GM10266 (cell line): ENCODE results near the gene SMLR1.

Experiments
- DNase-seq: peaks from one replicate; pipeline ENCODE4 v3.0.0; 2012; ENCODE audit errors: extremely low spot score
- CTCF ChIP-seq: IDR thresholded peaks from 2 replicates; pipeline ENCODE4 v1.5.1; 2012; ENCODE audit warnings: mild to moderate bottlenecking, low read depth; ENCODE audit not compliant: control insufficient read depth, insufficient read depth; ENCODE audit errors: missing control alignments

Gene SMLR1

GRCh38 chr6:130825772-130826441 is 1.3 kb upstream of the SMLR1 start:
- no peak for DNase-seq
- TF ChIP-seq CTCF, result no peak

- TF ChIP-seq CTCF, result no peak
These were observed 562 bp upstream of the SMLR1 start for GRCh38 chr6:130826442-130827246.

GRCh38 chr6:130829333-130829910 is 2.2 kb downstream of the SMLR1 start:
- TF ChIP-seq CTCF, result no peak
- no peak for DNase-seq

More at GRCh38 chr6:130826442-130827246, 562 bp upstream of the SMLR1 start:
- no peak for DNase-seq

- no peak for TF ChIP-seq CTCF
- no peak for DNase-seq
These were observed 4.4 kb downstream of the SMLR1 start for GRCh38 chr6:130831607-130832006.

- no peak for DNase-seq
- TF ChIP-seq CTCF, result no peak
These were observed 6.4 kb downstream of the SMLR1 start for GRCh38 chr6:130833569-130833968.

GRCh38 chr6:130834482-130835251 is 7.5 kb downstream of the SMLR1 start:
- no peak for DNase-seq
- TF ChIP-seq CTCF, result no peak
